ENCODE measurements around the gene CENPU. TPM values are rescaled to one million over a fixed set of nuclear protein-coding genes. Genes with fewer than 3 reads are reported as not detected.

The CENPU gene
- total RNA-seq, 1 donor from 2014 or later: 25.4 TPM

- peak; percentile 47 to 73 for DNase-seq (ENCODE audit: low spot score in 2 of 2, unreplicated experiment in 2 of 2)
- H3K4me1 Mint-ChIP-seq: peaks cover 38% of the 10 kb centered on the region
- H3K9me3 Mint-ChIP-seq: no peaks in the 10 kb centered on the region
Observed at GRCh38 chr4:184648313-184649025, 85.4 kb downstream of the CENPU start.

GRCh38 chr4:184648054-184648312 is 85.9 kb downstream of the CENPU start:
- no peak for TF ChIP-seq CTCF (IDR thresholded peaks at IDR 0.05; ENCODE audit: unreplicated experiment)
- H3K36me3 Mint-ChIP-seq: peaks cover 4% of the 10 kb centered on the region
- no peaks in the 10 kb centered on the region for H3K27me3 Mint-ChIP-seq (ENCODE audit: low read depth)
- peaks cover 38% of the 10 kb centered on the region for H3K4me1 Mint-ChIP-seq
- peak overlapping the region; percentile 94 for H3K27ac Mint-ChIP-seq
- H3K4me3 Mint-ChIP-seq: peak overlapping the region; percentile 91
- H3K9me3 Mint-ChIP-seq: no peaks in the 10 kb centered on the region
- no peak for DNase-seq (ENCODE audit: low spot score in 2 of 2, unreplicated experiment in 2 of 2)

More at GRCh38 chr4:184648313-184649025, 85.4 kb downstream of the CENPU start:
- H3K27me3 Mint-ChIP-seq (ENCODE audit: low read depth): no peaks in the 10 kb centered on the region
- H3K27ac Mint-ChIP-seq: peak overlapping the region; percentile 94
- no peak for TF ChIP-seq CTCF (IDR thresholded peaks at IDR 0.05; ENCODE audit: unreplicated experiment)
- H3K4me3 Mint-ChIP-seq: peak overlapping the region; percentile 91
- peaks cover 4% of the 10 kb centered on the region for H3K36me3 Mint-ChIP-seq

GRCh38 chr4:184647266-184648053 is 86.4 kb downstream of the CENPU start:
- Mint-ChIP-seq H3K27ac (peak overlapping the region; percentile 94), H3K4me3 (peak overlapping the region; percentile 91), H3K4me1 (peaks cover 38% of the 10 kb centered on the region), H3K27me3 (ENCODE audit: low read depth) (no peaks in the 10 kb centered on the region), H3K36me3 (peaks cover 6% of the 10 kb centered on the region), H3K9me3 (no peaks in the 10 kb centered on the region)
- no peak for TF ChIP-seq CTCF (IDR thresholded peaks at IDR 0.05; ENCODE audit: unreplicated experiment)
- DNase-seq (ENCODE audit: low spot score in 2 of 2, unreplicated experiment in 2 of 2): no peak

- no peak for TF ChIP-seq CTCF (IDR thresholded peaks at IDR 0.05; ENCODE audit: unreplicated experiment)
- DNase-seq (ENCODE audit: low spot score in 2 of 2, unreplicated experiment in 2 of 2): no peak
- no peak overlapping the region for H3K27ac Mint-ChIP-seq
- peaks cover 13% of the 10 kb centered on the region for H3K36me3 Mint-ChIP-seq
- H3K4me1 Mint-ChIP-seq: peaks cover 34% of the 10 kb centered on the region
- H3K27me3 Mint-ChIP-seq (ENCODE audit: low read depth): no peaks in the 10 kb centered on the region
- H3K9me3 Mint-ChIP-seq: peaks cover 3% of the 10 kb centered on the region
- no peak overlapping the region for H3K4me3 Mint-ChIP-seq
Observed at GRCh38 chr4:184645904-184646610, 87.8 kb downstream of the CENPU start.

DNA sequence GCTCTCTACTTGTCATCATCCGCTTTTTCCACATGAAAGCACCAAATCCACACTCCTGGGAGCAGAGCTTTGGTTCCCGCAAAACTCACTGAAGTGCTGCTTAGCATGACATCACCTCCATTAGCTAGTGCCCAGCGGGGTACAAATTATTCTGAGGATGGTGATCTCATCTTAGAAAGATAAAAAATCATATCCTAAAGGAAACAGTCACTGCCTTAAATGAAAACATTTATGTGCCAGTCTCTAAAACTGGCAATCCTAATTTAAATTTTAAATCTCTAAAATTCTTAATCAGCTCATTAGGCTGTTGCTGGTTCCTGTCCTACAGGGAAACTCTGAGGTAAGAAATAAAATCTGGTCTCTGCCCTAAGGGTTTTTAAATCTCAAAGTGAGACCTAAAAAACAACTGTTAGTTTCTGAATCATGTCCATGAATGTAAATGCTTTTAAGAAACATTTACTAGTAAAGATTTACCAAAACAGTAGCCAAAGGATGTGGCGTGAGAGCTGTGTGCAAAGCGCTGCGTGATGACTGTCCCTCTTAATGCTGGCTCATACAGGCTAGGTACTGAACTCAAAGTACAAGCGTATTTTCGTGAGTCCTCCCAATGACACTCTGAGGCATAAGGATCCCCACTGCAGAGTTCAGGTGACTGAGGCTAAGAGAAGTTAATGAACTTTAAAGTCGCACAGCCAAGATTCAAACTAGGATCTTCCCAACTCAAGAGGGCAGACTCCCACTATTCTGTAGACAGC is 89.2 kb downstream of the CENPU start:
- Mint-ChIP-seq H3K4me3 (no peak overlapping the region), H3K9me3 (peaks cover 3% of the 10 kb centered on the region), H3K36me3 (peaks cover 13% of the 10 kb centered on the region), H3K27me3 (ENCODE audit: low read depth) (no peaks in the 10 kb centered on the region), H3K4me1 (peaks cover 24% of the 10 kb centered on the region), H3K27ac (no peak overlapping the region)
- TF ChIP-seq CTCF (IDR thresholded peaks at IDR 0.05; ENCODE audit: unreplicated experiment): no peak
- no peak for DNase-seq (ENCODE audit: low spot score in 2 of 2, unreplicated experiment in 2 of 2)

All from mesothelial cell of epicardium (in vitro differentiated cells).